Endothelial cell of umbilical vein (primary cell): Measurements from ENCODE around the gene CCNB1IP1.

Source experiments
- CTCF ChIP-seq, 2 donors: IDR thresholded peaks; 1 replicate in 1 of 2; 2 replicates in 1 of 2; pipeline ENCODE4 v1.5.1; 2011; ENCODE audit warnings: low read length in 2 of 2, mild to moderate bottlenecking in 2 of 2, moderate library complexity in 2 of 2, control low read depth in 1 of 2, inconsistent platforms in 1 of 2, low read depth in 1 of 2; ENCODE audit not compliant: insufficient read depth in 1 of 2; ENCODE audit errors: extremely low read depth in 1 of 2
- EZH2 ChIP-seq: IDR thresholded peaks from 2 replicates; pipeline ENCODE4 v1.6.1; 2012; ENCODE audit warnings: borderline replicate concordance, low read depth, mild to moderate bottlenecking, moderate library complexity, low read length, inconsistent platforms; ENCODE audit not compliant: severe bottlenecking
- FOS ChIP-seq: IDR thresholded peaks from 2 replicates; pipeline ENCODE4 v1.6.1; 2011; ENCODE audit warnings: mild to moderate bottlenecking, low read length, moderate library complexity, borderline replicate concordance; ENCODE audit not compliant: insufficient read depth
- GATA2 ChIP-seq: IDR thresholded peaks from 2 replicates; pipeline ENCODE4 v1.7.0; 2011; ENCODE audit warnings: low read depth, mild to moderate bottlenecking, moderate library complexity, mixed read lengths, low read length; ENCODE audit not compliant: insufficient read length, insufficient read depth
- MYC ChIP-seq: IDR thresholded peaks from one replicate; pipeline ENCODE4 v1.6.1; 2011; ENCODE audit warnings: mild to moderate bottlenecking, low read depth, low read length
- POLR2A ChIP-seq: IDR thresholded peaks from 2 replicates; pipeline ENCODE4 v1.6.1; 2012; ENCODE audit warnings: low read depth, mild to moderate bottlenecking, control low read depth, low read length
- POLR2AphosphoS5 ChIP-seq: IDR thresholded peaks from 2 replicates; pipeline ENCODE4 v1.6.1; 2012; ENCODE audit warnings: low read depth, mild to moderate bottlenecking, control low read depth, low read length, moderate library complexity; ENCODE audit not compliant: insufficient read depth
- TF ChIP-seq, protein P1 (sequence below): IDR thresholded peaks from 2 replicates; pipeline ENCODE4 v1.6.1; 2011; ENCODE audit not compliant: insufficient read depth, insufficient read length

DNA sequence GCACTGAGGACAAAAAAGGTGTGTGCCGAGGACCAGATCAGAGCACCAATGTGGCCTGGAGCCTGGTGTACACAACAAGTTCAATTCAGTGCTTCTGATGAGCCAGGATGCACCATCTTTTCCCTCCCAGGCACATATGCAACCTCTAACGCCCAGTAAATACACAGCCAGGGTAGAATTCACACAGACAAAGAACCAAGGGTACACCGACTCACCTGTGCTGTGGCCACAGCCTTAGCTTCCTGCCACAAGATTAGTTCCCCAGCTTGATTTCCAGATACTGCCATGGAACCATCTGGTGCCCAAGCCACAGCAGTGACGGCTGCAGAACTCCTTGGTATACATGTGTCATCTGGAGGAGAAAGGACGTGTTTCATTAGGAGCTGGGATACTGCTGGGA is 39.7 kb upstream of the CCNB1IP1 start:
- TF ChIP-seq MYC, result no peak
- TF ChIP-seq, protein P1, sequence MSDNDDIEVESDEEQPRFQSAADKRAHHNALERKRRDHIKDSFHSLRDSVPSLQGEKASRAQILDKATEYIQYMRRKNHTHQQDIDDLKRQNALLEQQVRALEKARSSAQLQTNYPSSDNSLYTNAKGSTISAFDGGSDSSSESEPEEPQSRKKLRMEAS, result no peak
- no peak for TF ChIP-seq CTCF (IDR thresholded peaks at IDR 0.05; ENCODE audit: extremely low read depth in 1 of 2, insufficient read depth in 1 of 2, low read depth in 1 of 2, low read length in 2 of 2)
- no peak for TF ChIP-seq EZH2
- TF ChIP-seq POLR2A, result no peak
- TF ChIP-seq POLR2AphosphoS5, result no peak
- TF ChIP-seq FOS, result no peak
- no peak for TF ChIP-seq GATA2
